ENCODE data around the gene TMEM272. TPM values are rescaled to one million over a fixed set of nuclear protein-coding genes. Genes with fewer than 3 reads are reported as not detected.

TMEM272 gene
- total RNA-seq, 1 donor from 2014 or later = not detected

- peaks cover 10% of the 10 kb centered on the region for H3K36me3 Mint-ChIP-seq (ENCODE audit: unreplicated experiment)
- H3K9me3 Mint-ChIP-seq (ENCODE audit: unreplicated experiment) = no peaks in the 10 kb centered on the region
- H3K4me1 Mint-ChIP-seq (ENCODE audit: unreplicated experiment) = no peaks in the 10 kb centered on the region
- no peak overlapping the region for H3K4me3 Mint-ChIP-seq (ENCODE audit: unreplicated experiment)
- H3K27me3 Mint-ChIP-seq (ENCODE audit: unreplicated experiment) = no peaks in the 10 kb centered on the region
- DNase-seq (ENCODE audit: extremely low spot score, unreplicated experiment) = peak; percentile 60
- TF ChIP-seq CTCF (IDR thresholded peaks at IDR 0.05) = no peak
- H3K27ac Mint-ChIP-seq (ENCODE audit: unreplicated experiment) = no peak overlapping the region
Observed at GRCh38 chr13:51770160-51770559, 74.8 kb downstream of the TMEM272 start.

- no peak for TF ChIP-seq CTCF (IDR thresholded peaks at IDR 0.05)
- H3K27ac Mint-ChIP-seq (ENCODE audit: unreplicated experiment) = no peak overlapping the region
- H3K4me3 Mint-ChIP-seq (ENCODE audit: unreplicated experiment) = no peak overlapping the region
- peaks cover 4% of the 10 kb centered on the region for H3K4me1 Mint-ChIP-seq (ENCODE audit: unreplicated experiment)
- peak; percentile 57 for DNase-seq (ENCODE audit: extremely low spot score, unreplicated experiment)
- peaks cover 10% of the 10 kb centered on the region for H3K36me3 Mint-ChIP-seq (ENCODE audit: unreplicated experiment)
- H3K9me3 Mint-ChIP-seq (ENCODE audit: unreplicated experiment) = no peaks in the 10 kb centered on the region
- no peaks in the 10 kb centered on the region for H3K27me3 Mint-ChIP-seq (ENCODE audit: unreplicated experiment)
Observed at GRCh38 chr13:51769455-51770127, 75.4 kb downstream of the TMEM272 start.

- Mint-ChIP-seq H3K27ac (ENCODE audit: unreplicated experiment) (no peak overlapping the region), H3K9me3 (ENCODE audit: unreplicated experiment) (no peaks in the 10 kb centered on the region), H3K4me3 (ENCODE audit: unreplicated experiment) (no peak overlapping the region), H3K36me3 (ENCODE audit: unreplicated experiment) (peaks cover 10% of the 10 kb centered on the region), H3K4me1 (ENCODE audit: unreplicated experiment) (peaks cover 10% of the 10 kb centered on the region), H3K27me3 (ENCODE audit: unreplicated experiment) (no peaks in the 10 kb centered on the region)
- peak; percentile 78 for DNase-seq (ENCODE audit: extremely low spot score, unreplicated experiment)
- no peak for TF ChIP-seq CTCF (IDR thresholded peaks at IDR 0.05)
Observed at GRCh38 chr13:51768976-51769375, 76.0 kb downstream of the TMEM272 start.

GRCh38 chr13:51768378-51768921 is 76.5 kb downstream of the TMEM272 start:
- Mint-ChIP-seq H3K27me3 (ENCODE audit: unreplicated experiment) (no peaks in the 10 kb centered on the region), H3K4me1 (ENCODE audit: unreplicated experiment) (peaks cover 11% of the 10 kb centered on the region), H3K36me3 (ENCODE audit: unreplicated experiment) (peaks cover 10% of the 10 kb centered on the region), H3K27ac (ENCODE audit: unreplicated experiment) (no peak overlapping the region), H3K4me3 (ENCODE audit: unreplicated experiment) (no peak overlapping the region), H3K9me3 (ENCODE audit: unreplicated experiment) (no peaks in the 10 kb centered on the region)
- no peak for TF ChIP-seq CTCF (IDR thresholded peaks at IDR 0.05)
- DNase-seq (ENCODE audit: extremely low spot score, unreplicated experiment) = peak; percentile 74

GRCh38 chr13:51767100-51767499 is 77.9 kb downstream of the TMEM272 start:
- Mint-ChIP-seq H3K27ac (ENCODE audit: unreplicated experiment) (no peak overlapping the region), H3K4me3 (ENCODE audit: unreplicated experiment) (no peak overlapping the region), H3K9me3 (ENCODE audit: unreplicated experiment) (no peaks in the 10 kb centered on the region), H3K4me1 (ENCODE audit: unreplicated experiment) (peaks cover 11% of the 10 kb centered on the region), H3K36me3 (ENCODE audit: unreplicated experiment) (peaks cover 18% of the 10 kb centered on the region), H3K27me3 (ENCODE audit: unreplicated experiment) (no peaks in the 10 kb centered on the region)
- peak; percentile 65 for DNase-seq (ENCODE audit: extremely low spot score, unreplicated experiment)
- TF ChIP-seq CTCF (IDR thresholded peaks at IDR 0.05) = no peak
